C4-2B (cell line): ENCODE measurements around the gene SHROOM3.

ENCODE experiments used
- CTCF ChIP-seq: fragments of 450-650 bp; conservative IDR thresholded peaks from 2 replicates; pipeline ENCODE4 v1.5.1; 2017; ENCODE audit warnings: mild to moderate bottlenecking
- ZFX ChIP-seq: fragments of 450-650 bp; IDR thresholded peaks from 2 replicates; pipeline ENCODE4 v1.6.1; 2017

- TF ChIP-seq CTCF, result no peak
- no peak for TF ChIP-seq ZFX
These were observed 108.3 kb downstream of the SHROOM3 start for GRCh38 chr4:76543378-76543777.
